Urinary bladder (tissue), 4 donors: ENCODE measurements around the gene KRT1. TPM values are rescaled to one million over a fixed set of nuclear protein-coding genes. Genes with fewer than 3 reads are reported as not detected.
A peak's percentile ranks its signal among the peaks of the same experiment; 100 is the strongest.

Experiments used
- DNase-seq: peaks from one replicate; pipeline ENCODE4 v3.0.0-alpha.2; 2015; ENCODE audit errors: extremely low spot score
- H3K27ac ChIP-seq: one replicate; pipeline ENCODE4 v1.5.1; 2013; ENCODE audit warnings: low read depth, mild to moderate bottlenecking, moderate library complexity
- H3K36me3 ChIP-seq: one replicate; pipeline ENCODE4 v1.6.1; 2013; ENCODE audit warnings: mild to moderate bottlenecking, moderate library complexity; ENCODE audit not compliant: insufficient read depth
- H3K4me1 ChIP-seq: one replicate; pipeline ENCODE4 v1.6.1; 2013; ENCODE audit warnings: mild to moderate bottlenecking, moderate library complexity; ENCODE audit not compliant: insufficient read depth
- H3K4me3 ChIP-seq: one replicate; pipeline ENCODE4 v1.5.1; 2013; ENCODE audit warnings: low read depth, low read length
- whole genome bisulfite sequencing: extraction: QIAGEN DNeasy Blood & Tissue Kit; methylation state at CpG from one replicate; pipeline ENCODE4 v1.1.7; 2013; 5-methylcytosine and 5-hydroxymethylcytosine counted together
- polyA plus RNA-seq: library from polyadenylated mRNA; stranded (reverse); fragments of 200-250 nt; gene quantifications from one replicate; pipeline ENCODE4 v1.2.3, GENCODE V29; 2013
- total RNA-seq: library from RNA; depleted of rRNA; stranded (reverse); fragments of >200 nt; gene quantifications from one replicate; pipeline ENCODE4 v1.2.3, GENCODE V29; 2014
- donor health status: healthy with polysubstance abuse.
- donor health status: healthy.

The KRT1 gene
- total and polyA plus RNA-seq, 2 donors, result 0.42 TPM; not detected in 1

- no peak overlapping the region for H3K4me3 ChIP-seq
- no peak overlapping the region for H3K27ac ChIP-seq
- no peak for DNase-seq
- WGBS, result 94% methylated on average over 6 of the region's 6 CpGs
- no peaks in the 10 kb centered on the region for H3K36me3 ChIP-seq
- H3K4me1 ChIP-seq, result no peaks in the 10 kb centered on the region
Observed at GRCh38 chr12:52657250-52657902, 22.8 kb downstream of the KRT1 start.

- 82% methylated on average over 4 of the region's 4 CpGs for WGBS
- no peak overlapping the region for H3K4me3 ChIP-seq
- no peaks in the 10 kb centered on the region for H3K36me3 ChIP-seq
- no peak for DNase-seq
- no peaks in the 10 kb centered on the region for H3K4me1 ChIP-seq
- no peak overlapping the region for H3K27ac ChIP-seq
Observed at GRCh38 chr12:52656616-52657015, 23.6 kb downstream of the KRT1 start.

GRCh38 chr12:52655720-52656124, 24.5 kb downstream of the KRT1 start:
- Histone ChIP-seq H3K27ac (no peak overlapping the region), H3K36me3 (no peaks in the 10 kb centered on the region), H3K4me3 (no peak overlapping the region), H3K4me1 (no peaks in the 10 kb centered on the region)
- 63% methylated on average over 8 of the region's 8 CpGs for whole genome bisulfite sequencing
- DNase-seq, result no peak

- no peak overlapping the region for H3K4me3 ChIP-seq
- H3K4me1 ChIP-seq, result no peaks in the 10 kb centered on the region
- H3K27ac ChIP-seq, result no peak overlapping the region
- DNase-seq, result no peak
- WGBS, result 60% methylated on average over 6 of the region's 6 CpGs
- H3K36me3 ChIP-seq, result no peaks in the 10 kb centered on the region
Observed at GRCh38 chr12:52655251-52655650, 25.0 kb downstream of the KRT1 start.

- DNase-seq, result no peak
- WGBS, result 98% methylated on average over 16 of the region's 16 CpGs
- no peaks in the 10 kb centered on the region for H3K36me3 ChIP-seq
- H3K4me3 ChIP-seq, result no peak within 1 kb of the TSS
- H3K27ac ChIP-seq, result no peak within 1 kb of the TSS
- no peaks in the 10 kb centered on the region for H3K4me1 ChIP-seq
Observed at GRCh38 chr12:52651726-52652261, 28.4 kb downstream of the KRT1 start, which contains the start of gene KRT2. Gene KRT2 (minus strand): TSS chr12:52652211. CDS start chr12:52652142, 69 bp downstream.

- Histone ChIP-seq H3K27ac (no peak overlapping the region), H3K4me3 (no peak overlapping the region), H3K36me3 (no peaks in the 10 kb centered on the region), H3K4me1 (no peaks in the 10 kb centered on the region)
- WGBS, result 31% methylated on average over 12 of the region's 12 CpGs
- peak; percentile 31 for DNase-seq
Observed at GRCh38 chr12:52650520-52651081, 29.6 kb downstream of the KRT1 start.

- Histone ChIP-seq H3K4me3 (no peak overlapping the region), H3K36me3 (no peaks in the 10 kb centered on the region), H3K27ac (no peak overlapping the region), H3K4me1 (no peaks in the 10 kb centered on the region)
- WGBS, result 90% methylated on average over 6 of the region's 6 CpGs
- DNase-seq, result no peak
Observed at GRCh38 chr12:52649066-52649465, 31.1 kb downstream of the KRT1 start.

GRCh38 chr12:52648012-52648550, 32.1 kb downstream of the KRT1 start:
- Histone ChIP-seq H3K4me1 (no peaks in the 10 kb centered on the region), H3K27ac (no peak overlapping the region), H3K36me3 (no peaks in the 10 kb centered on the region), H3K4me3 (no peak overlapping the region)
- 96% methylated on average over 8 of the region's 8 CpGs for WGBS
- no peak for DNase-seq

- Histone ChIP-seq H3K36me3 (no peaks in the 10 kb centered on the region), H3K4me1 (no peaks in the 10 kb centered on the region), H3K4me3 (no peak overlapping the region), H3K27ac (no peak overlapping the region)
- WGBS, result 85% methylated on average over 9 of the region's 9 CpGs
- DNase-seq, result no peak
Observed at GRCh38 chr12:52647601-52648000, 32.6 kb downstream of the KRT1 start.

- 92% methylated on average over 12 of the region's 12 CpGs for WGBS
- H3K27ac ChIP-seq, result no peak overlapping the region
- H3K4me3 ChIP-seq, result no peak overlapping the region
- no peak for DNase-seq
- H3K4me1 ChIP-seq, result no peaks in the 10 kb centered on the region
- no peaks in the 10 kb centered on the region for H3K36me3 ChIP-seq
Observed at GRCh38 chr12:52646613-52647012, 33.6 kb downstream of the KRT1 start.

- DNase-seq, result no peak
- H3K27ac ChIP-seq, result no peak overlapping the region
- no peak overlapping the region for H3K4me3 ChIP-seq
- no peaks in the 10 kb centered on the region for H3K36me3 ChIP-seq
- H3K4me1 ChIP-seq, result no peaks in the 10 kb centered on the region
- 87% methylated on average over 4 of the region's 4 CpGs for WGBS
Observed at GRCh38 chr12:52645982-52646381, 34.2 kb downstream of the KRT1 start.

- Histone ChIP-seq H3K36me3 (no peaks in the 10 kb centered on the region), H3K27ac (no peak overlapping the region), H3K4me1 (no peaks in the 10 kb centered on the region), H3K4me3 (no peak overlapping the region)
- 83% methylated on average over 7 of the region's 7 CpGs for WGBS
- no peak for DNase-seq
Observed at GRCh38 chr12:52645120-52645761, 35.0 kb downstream of the KRT1 start.

- no peak overlapping the region for H3K4me3 ChIP-seq
- no peak overlapping the region for H3K27ac ChIP-seq
- no peaks in the 10 kb centered on the region for H3K36me3 ChIP-seq
- 92% methylated on average over 6 of the region's 6 CpGs for WGBS
- H3K4me1 ChIP-seq, result no peaks in the 10 kb centered on the region
- no peak for DNase-seq
Observed at GRCh38 chr12:52644078-52644415, 36.2 kb downstream of the KRT1 start.
